IMR-90 (cell line): ENCODE measurements around the gene ARHGEF7. TPM values are rescaled to one million over a fixed set of nuclear protein-coding genes. Genes with fewer than 3 reads are reported as not detected.

Experiments
- ATAC-seq: fragments of 200-7000 bp; cut with Tn5 transposase; 2 replicates; pipeline ENCODE4 v1.9.1; 2020; ENCODE audit warnings: low read depth, mild to moderate bottlenecking, moderate library complexity
- BruUV-seq: library from RNA; stranded (reverse); fragments of 400-500 nt; replicated peaks from 2 replicates; lab custom pipeline; 2021; lab: Mats Ljungman, UMichigan
- CTCF ChIA-PET: fragments of 300-600 bp; formaldehyde crosslinking; extraction: SDS; loops from one replicate; lab custom pipeline; 2021; ENCODE audit warnings: antibody characterized with exemption; lab: Yijun Ruan, JAX
- POLR2A ChIA-PET: fragments of 300-600 bp; sonication (Branson Sonifier 250); formaldehyde crosslinking; loops from one replicate; lab custom pipeline; 2022; ENCODE audit warnings: antibody characterized with exemption; ENCODE audit not compliant: unreplicated experiment; lab: Charles Lee
- DNase-seq: peaks from one replicate; pipeline ENCODE4 v3.0.0; 2013
- H2AFZ ChIP-seq: replicated peaks from 2 replicates; pipeline ENCODE3; 2013; ENCODE audit warnings: low read length, mild to moderate bottlenecking; ENCODE audit not compliant: poor library complexity
- H2AK5ac ChIP-seq: 2 replicates; pipeline ENCODE4 v1.6.1; 2013; ENCODE audit warnings: low read depth, low read length, inconsistent platforms
- H2AK9ac ChIP-seq: replicated peaks from 2 replicates; pipeline ENCODE3; 2013; ENCODE audit warnings: mild to moderate bottlenecking, low read depth, low read length, moderate library complexity; ENCODE audit not compliant: poor library complexity
- H2BK120ac ChIP-seq: 2 replicates; pipeline ENCODE4 v1.6.1; 2013; ENCODE audit warnings: low read depth, low read length, inconsistent platforms
- H2BK15ac ChIP-seq: 3 replicates; pipeline ENCODE4 v1.6.1; 2013; ENCODE audit warnings: low read depth, low read length, inconsistent platforms
- H2BK20ac ChIP-seq: 2 replicates; pipeline ENCODE4 v1.6.1; 2013; ENCODE audit warnings: low read depth, mild to moderate bottlenecking, inconsistent platforms, low read length, moderate library complexity
- H2BK5ac ChIP-seq: 2 replicates; pipeline ENCODE4 v1.6.1; 2013; ENCODE audit warnings: mild to moderate bottlenecking, low read depth, low read length, inconsistent platforms; ENCODE audit not compliant: poor library complexity, severe bottlenecking
- H3K14ac ChIP-seq: replicated peaks from 2 replicates; pipeline ENCODE4 v1.6.1; 2013; ENCODE audit warnings: low read depth, low read length, inconsistent platforms
- H3K18ac ChIP-seq: 2 replicates; pipeline ENCODE4 v1.6.1; 2013; ENCODE audit warnings: low read depth, low read length, control low read depth
- H3K23ac ChIP-seq: 2 replicates; pipeline ENCODE4 v1.6.1; 2013; ENCODE audit warnings: low read depth, low read length, inconsistent platforms
- H3K27ac ChIP-seq: 2 replicates; pipeline ENCODE4 v1.5.1; 2013; ENCODE audit warnings: mild to moderate bottlenecking, control low read depth, low read length; ENCODE audit not compliant: insufficient read depth
- H3K27me3 ChIP-seq: 2 replicates; pipeline ENCODE4 v1.6.1; 2013; ENCODE audit warnings: low read length; ENCODE audit not compliant: control insufficient read depth, insufficient read depth
- H3K36me3 ChIP-seq: 2 replicates; pipeline ENCODE4 v1.6.1; 2013; ENCODE audit warnings: low read length, mixed read lengths; ENCODE audit not compliant: control insufficient read depth, insufficient read depth
- H3K4ac ChIP-seq: 2 replicates; pipeline ENCODE4 v1.6.1; 2013; ENCODE audit warnings: low read depth, low read length, inconsistent platforms
- H3K4me1 ChIP-seq: 2 replicates; pipeline ENCODE4 v1.6.1; 2013; ENCODE audit warnings: low read length, mixed read lengths; ENCODE audit not compliant: control insufficient read depth, insufficient read depth
- H3K4me2 ChIP-seq: 2 replicates; pipeline ENCODE4 v1.6.1; 2013; ENCODE audit warnings: low read depth, mild to moderate bottlenecking, control low read depth, low read length, moderate library complexity
- H3K4me3 ChIP-seq: 2 replicates; pipeline ENCODE4 v1.5.1; 2013; ENCODE audit warnings: low read depth, mild to moderate bottlenecking, control low read depth, low read length, moderate library complexity; ENCODE audit not compliant: insufficient read depth
- H3K56ac ChIP-seq: 2 replicates; pipeline ENCODE4 v1.6.1; 2013; ENCODE audit warnings: low read length, inconsistent platforms; ENCODE audit not compliant: insufficient read depth; ENCODE audit errors: extremely low read depth
- H3K79me1 ChIP-seq, 2 experiments: 2 replicates each; pipeline ENCODE4 v1.6.1; 2013; ENCODE audit warnings: low read length in 2 of 2, inconsistent platforms in 1 of 2, low read depth in 1 of 2
- H3K9ac ChIP-seq: 2 replicates; pipeline ENCODE4 v1.6.1; 2013; ENCODE audit warnings: low read depth, low read length, control low read depth
- H3K9me1 ChIP-seq: 2 replicates; pipeline ENCODE4 v1.6.1; 2013; ENCODE audit warnings: low read length, inconsistent platforms; ENCODE audit not compliant: insufficient read depth
- H3K9me3 ChIP-seq: 2 replicates; pipeline ENCODE4 v1.6.1; 2013; ENCODE audit warnings: low read length; ENCODE audit not compliant: control insufficient read depth, insufficient read depth
- H4K20me1 ChIP-seq: 2 replicates; pipeline ENCODE4 v1.6.1; 2013; ENCODE audit warnings: low read length, inconsistent platforms; ENCODE audit not compliant: insufficient read depth
- H4K5ac ChIP-seq: 2 replicates; pipeline ENCODE4 v1.6.1; 2013; ENCODE audit warnings: mild to moderate bottlenecking, low read depth, low read length, control low read depth
- H4K8ac ChIP-seq, 2 experiments: 2 replicates each; pipeline ENCODE4 v1.6.1; 2013; ENCODE audit warnings: low read depth in 2 of 2, low read length in 2 of 2, control low read depth in 1 of 2, inconsistent platforms in 1 of 2
- H4K91ac ChIP-seq: 2 replicates; pipeline ENCODE4 v1.6.1; 2013; ENCODE audit warnings: low read depth, low read length, inconsistent platforms; ENCODE audit not compliant: insufficient read depth
- BHLHE40 ChIP-seq: fragments of 150-350 bp; IDR thresholded peaks from 2 replicates; pipeline ENCODE4 v1.6.1; 2016; ENCODE audit warnings: mild to moderate bottlenecking, low read depth, low read length
- CEBPB ChIP-seq: IDR thresholded peaks from 2 replicates; pipeline ENCODE4 v1.6.1; 2012; ENCODE audit warnings: low read depth, low read length, improper control_type of control experiment
- CHD1 ChIP-seq: IDR thresholded peaks from 2 replicates; pipeline ENCODE4 v1.6.1; 2012; ENCODE audit warnings: low read depth, low read length, improper control_type of control experiment
- CTCF ChIP-seq: conservative IDR thresholded peaks from 2 replicates; pipeline ENCODE4 v1.5.1; 2012; ENCODE audit warnings: mild to moderate bottlenecking, low read depth, low read length, improper control_type of control experiment
- ELK1 ChIP-seq: fragments of 150-350 bp; IDR thresholded peaks from 2 replicates; pipeline ENCODE4 v1.6.1; 2016; ENCODE audit warnings: low read depth, mild to moderate bottlenecking, low read length, moderate library complexity, borderline replicate concordance
- FOS ChIP-seq: fragments of 150-350 bp; IDR thresholded peaks from 2 replicates; pipeline ENCODE4 v1.6.1; 2016; ENCODE audit warnings: low read depth, low read length
- MAFK ChIP-seq: IDR thresholded peaks from 2 replicates; pipeline ENCODE4 v1.6.1; 2012; ENCODE audit warnings: low read depth, low read length, improper control_type of control experiment
- MAZ ChIP-seq: IDR thresholded peaks from 2 replicates; pipeline ENCODE4 v1.6.1; 2012; ENCODE audit warnings: low read depth, mild to moderate bottlenecking, low read length, improper control_type of control experiment, moderate library complexity, borderline replicate concordance
- MXI1 ChIP-seq: IDR thresholded peaks from 2 replicates; pipeline ENCODE4 v1.6.1; 2012; ENCODE audit warnings: low read depth, mild to moderate bottlenecking, low read length, moderate library complexity, borderline replicate concordance
- NFE2L2 ChIP-seq: fragments of 150-350 bp; IDR thresholded peaks from 2 replicates; pipeline ENCODE4 v1.6.1; 2016; ENCODE audit warnings: low read depth, mild to moderate bottlenecking, low read length
- POLR2A ChIP-seq: IDR thresholded peaks from 2 replicates; pipeline ENCODE4 v1.6.1; 2012; ENCODE audit warnings: mild to moderate bottlenecking, low read depth, low read length
- RAD21 ChIP-seq: IDR thresholded peaks from 2 replicates; pipeline ENCODE4 v1.6.1; 2012; ENCODE audit warnings: low read length, improper control_type of control experiment
- RCOR1 ChIP-seq: IDR thresholded peaks from 2 replicates; pipeline ENCODE4 v1.6.1; 2012; ENCODE audit warnings: mild to moderate bottlenecking, low read length, improper control_type of control experiment; ENCODE audit not compliant: insufficient replicate concordance
- RFX5 ChIP-seq: IDR thresholded peaks from 2 replicates; pipeline ENCODE4 v1.8.0; 2012; ENCODE audit warnings: low read depth, mild to moderate bottlenecking, low read length, moderate library complexity
- SMC3 ChIP-seq: fragments of 150-350 bp; IDR thresholded peaks from 2 replicates; pipeline ENCODE4 v1.6.1; 2016; ENCODE audit warnings: low read depth, mild to moderate bottlenecking, antibody characterized with exemption, low read length, moderate library complexity
- USF2 ChIP-seq: fragments of 150-350 bp; IDR thresholded peaks from 2 replicates; pipeline ENCODE4 v1.6.1; 2017; ENCODE audit warnings: mild to moderate bottlenecking, antibody characterized with exemption, low read length, low read depth
- whole genome bisulfite sequencing, 2 experiments: methylation state at CpG; one replicate each; pipeline versions ENCODE4 v1.1.5 to v1.1.7; 2013; ENCODE audit warnings: missing lambda C conversion rate in 2 of 2; ENCODE audit not compliant: insufficient read length in 1 of 2; ENCODE audit errors: extremely low coverage in 2 of 2; 5-methylcytosine and 5-hydroxymethylcytosine counted together
- dilution Hi-C: fragments of 300-500 bp; cut with HindIII; formaldehyde crosslinking; loops from one replicate; pipeline ENCODE4 v1.14.3; 2018; ENCODE audit warnings: low sequenced_read_pairs; ENCODE audit not compliant: unreplicated experiment
- in situ Hi-C: fragments of 300-500 bp; cut with MboI; formaldehyde crosslinking; loops from 3 replicates; pipeline ENCODE4 v1.14.3; 2019; ENCODE audit warnings: low sequenced_read_pairs, inconsistent platforms, mixed read lengths
- intact Hi-C: fragments of 100-400 bp; cut with micrococcal nuclease; formaldehyde crosslinking; loops from 2 replicates; pipeline ENCODE4 v1.10.0; 2022
- polyA plus RNA-seq, 3 experiments: library from polyadenylated mRNA; depleted of rRNA; stranded (reverse); fragments of >200 nt; gene quantifications; 2 replicates each; pipeline ENCODE4 v1.2.3, GENCODE V29; 2012; ENCODE audit warnings: low replicate concordance in 1 of 3
- total RNA-seq: library from RNA; depleted of rRNA; stranded (reverse); fragments of >200 nt; gene quantifications from 2 replicates; pipeline ENCODE4 v1.2.3, GENCODE V29; 2012

Gene ARHGEF7
- total and polyA plus RNA-seq, 2 of the 4 experiments (the other 2 are of a cell fraction) = 32.9 to 59.0 TPM

- 96% methylated on average over 21 of the region's 23 CpGs; no CpG with 5 or more reads in 1 of the 2 experiments for WGBS, 2 experiments
- H3K4me1 ChIP-seq = peaks cover 11% of the 10 kb centered on the region
- H3K56ac ChIP-seq = no peak overlapping the region
- H3K36me3 ChIP-seq = peaks cover 55% of the 10 kb centered on the region
- no peak overlapping the region for H4K5ac ChIP-seq
- no peak overlapping the region for H2BK120ac ChIP-seq
- CTCF ChIA-PET = no interaction called here
- no peak overlapping the region for H2BK15ac ChIP-seq
- H4K20me1 ChIP-seq = no peaks in the 10 kb centered on the region; the same call in 1 of the 2 replicates
- no peak overlapping the region for H4K91ac ChIP-seq
- no peak overlapping the region for H2BK20ac ChIP-seq
- POLR2A ChIA-PET = no interaction called here
- no peak overlapping the region for H2BK5ac ChIP-seq
- H2AK5ac ChIP-seq = peak overlapping the region; percentile 64
- no peaks in the 10 kb centered on the region for H3K27me3 ChIP-seq
- DNase-seq (no peak), ATAC-seq (no peak)
- no peak overlapping the region for H3K18ac ChIP-seq
- dilution Hi-C loops (no loop called here), in situ Hi-C loops (no loop called here), intact Hi-C loops (no loop called here)
- no peak overlapping the region for H3K23ac ChIP-seq
- no peaks in the 10 kb centered on the region for H3K9me3 ChIP-seq
- no peak overlapping the region for H2AK9ac ChIP-seq
- no peak overlapping the region for H2AFZ ChIP-seq
- no peak for TF ChIP-seq RCOR1
- no peak for TF ChIP-seq RFX5
- no peak for TF ChIP-seq MAZ
- TF ChIP-seq FOS = no peak
- no peak for TF ChIP-seq MAFK
- TF ChIP-seq CEBPB = no peak
- TF ChIP-seq CHD1 = no peak
- no peak for TF ChIP-seq SMC3
- TF ChIP-seq USF2 = no peak
- TF ChIP-seq MXI1 = no peak
- TF ChIP-seq ELK1 = no peak
- no peak for TF ChIP-seq CTCF
- no peak for TF ChIP-seq BHLHE40
- TF ChIP-seq RAD21 = no peak
- no peak for TF ChIP-seq NFE2L2
- no peak for TF ChIP-seq POLR2A
- no peak overlapping the region for H3K14ac ChIP-seq
- peaks cover 16% of the 10 kb centered on the region for H3K9me1 ChIP-seq
- no peak overlapping the region for H3K4me2 ChIP-seq
- no TSS peak for BruUV-seq
- H3K79me1 ChIP-seq = peaks cover 24 to 57% of the 10 kb centered on the region in 2 experiments
- H4K8ac ChIP-seq = no peak overlapping the region
- no peak overlapping the region for H3K4me3 ChIP-seq
- no peak overlapping the region for H3K4ac ChIP-seq
- no peak overlapping the region for H3K27ac ChIP-seq
- no peak overlapping the region for H3K9ac ChIP-seq
These were observed 167.9 kb downstream of the ARHGEF7 start for GRCh38 chr13:111282997-111283396.
